GM12891 (cell line): Measurements from ENCODE around the gene EXOC4.

Experiments
- POLR2A ChIP-seq: IDR thresholded peaks from 2 replicates; pipeline ENCODE4 v1.6.1; 2011; ENCODE audit warnings: low read depth, low read length, control low read depth
- POLR2AphosphoS5 ChIP-seq: IDR thresholded peaks from 2 replicates; pipeline ENCODE4 v1.6.1; 2011; ENCODE audit warnings: low read depth, low read length, control low read depth

DNA sequence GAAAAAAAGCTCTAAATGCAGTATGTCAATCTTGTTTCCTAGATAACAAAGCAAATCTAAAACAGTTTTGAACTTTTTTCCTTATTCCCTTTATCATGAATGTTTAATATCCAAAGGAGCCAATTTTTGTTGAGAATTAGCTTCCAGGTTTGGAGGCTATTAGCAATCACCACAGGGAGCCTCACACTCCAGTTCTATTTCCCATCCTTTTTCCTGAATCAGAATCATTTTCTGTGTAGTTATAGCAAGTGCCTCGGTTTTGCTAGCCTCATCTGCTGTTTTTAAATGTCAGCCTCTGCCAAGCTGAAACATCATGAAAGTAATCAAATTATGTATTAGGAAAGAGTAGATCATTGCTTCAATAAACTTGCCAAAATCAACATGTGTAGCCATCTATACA lies 516.8 kb downstream of the EXOC4 start:
- TF ChIP-seq POLR2A (no peak), POLR2AphosphoS5 (no peak)
